Measurements from ENCODE around the gene MAPK11. TPM values are rescaled to one million over a fixed set of nuclear protein-coding genes. Genes with fewer than 3 reads are reported as not detected.

The MAPK11 gene
- polyA plus RNA-seq, 3 donors: 0.81 TPM; not detected in 2

DNA sequence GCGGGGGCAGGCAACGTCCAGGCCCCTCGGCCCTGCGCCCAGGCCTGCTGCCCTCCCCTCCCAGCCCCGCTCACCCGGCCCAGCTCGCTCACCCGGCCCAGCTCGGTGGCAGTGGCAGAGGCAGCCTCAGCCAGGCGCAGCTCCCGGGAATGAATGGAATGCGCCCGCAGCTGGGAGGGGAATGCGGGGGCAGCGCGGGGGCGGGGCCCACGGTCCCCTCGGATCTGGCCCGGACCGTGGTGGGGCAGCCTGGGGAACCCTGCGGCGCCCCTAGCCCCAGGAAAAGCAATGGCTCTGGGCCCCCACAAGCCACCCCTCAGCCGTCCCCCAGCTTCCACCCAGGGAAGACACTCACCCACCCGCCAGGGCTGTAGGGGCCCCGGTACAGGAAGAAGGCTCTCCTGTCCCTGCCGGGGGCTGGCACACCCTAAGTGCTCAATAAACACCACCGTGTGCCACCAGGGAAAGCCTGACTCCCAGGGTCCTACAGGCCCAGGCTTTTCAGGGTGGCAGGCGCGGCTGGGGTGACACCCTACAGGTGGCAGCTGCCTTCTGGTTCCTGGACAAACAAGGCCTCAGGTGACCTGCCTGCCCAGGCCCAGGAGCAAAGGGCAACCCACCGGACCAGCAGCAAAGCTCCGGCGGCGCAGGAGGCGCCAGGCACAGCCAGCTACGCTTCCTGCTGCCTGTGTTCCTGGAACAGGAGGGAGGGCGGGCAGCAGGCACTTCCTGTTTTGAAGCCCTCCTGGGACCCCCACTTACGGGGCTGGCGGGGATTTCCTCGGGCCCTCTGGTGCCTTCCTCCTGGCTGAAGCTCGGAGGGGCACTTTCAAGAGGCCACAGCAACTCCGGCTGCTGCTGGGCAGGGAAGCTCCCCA is 23.5 kb upstream of the MAPK11 start:
- Histone ChIP-seq H3K9ac (ENCODE audit: insufficient read depth, low read length, poor library complexity, severe bottlenecking) (peak overlapping the region; percentile 32), H3K79me2 (ENCODE audit: insufficient read depth, low read length) (peaks cover 100% of the 10 kb centered on the region), H3K36me3 (replicated peaks in 1 of 2; ENCODE audit: control insufficient read depth in 1 of 2, insufficient read depth in 2 of 2, low read length in 2 of 2) (peaks cover 49 to 51% of the 10 kb centered on the region in 2 donors), H3K4me2 (replicated peaks; ENCODE audit: extremely low read depth, low read length, poor library complexity, severe bottlenecking) (peak overlapping the region; percentile 55), H3K27me3 (ENCODE audit: control insufficient read depth in 2 of 2, insufficient read depth in 2 of 2, low read length in 2 of 2) (no peaks in the 10 kb centered on the region), H3K27ac (ENCODE audit: low read depth in 1 of 2, low read length in 2 of 2) (no peak overlapping the region), H3K4me3 (replicated peaks in 1 of 3; ENCODE audit: low read depth in 2 of 3, low read length in 3 of 3) (peak overlapping the region in 2 of 3 experiments; percentile 1 to 54), H4K20me1 (ENCODE audit: insufficient read depth, low read length) (peaks cover 100% of the 10 kb centered on the region), H3K4me1 (ENCODE audit: control insufficient read depth in 1 of 2, insufficient read depth in 2 of 2, low read length in 2 of 2) (peaks cover 38 to 60% of the 10 kb centered on the region in 2 donors), H3K9me3 (replicated peaks in 1 of 2; ENCODE audit: control insufficient read depth in 1 of 2, insufficient read depth in 1 of 2, low read length in 2 of 2) (no peaks in the 10 kb centered on the region), H2AFZ (ENCODE audit: insufficient read depth, low read depth, low read length, poor library complexity, severe bottlenecking) (no peak overlapping the region)
- Mint-ChIP-seq H3K36me3 (peaks cover 44 to 76% of the 10 kb centered on the region in 2 donors), H3K27me3 (ENCODE audit: low read depth in 3 of 3) (peaks cover 0 to 2% (median 0%) of the 10 kb centered on the region in 3 donors), H3K27ac (peak overlapping the region in 1 of 7 donors; percentile 41), H3K9me3 (no peaks in the 10 kb centered on the region), H3K4me1 (peaks cover 52% of the 10 kb centered on the region), H3K4me3 (peak overlapping the region; percentile 63)
- no peak for DNase-seq
- TF ChIP-seq, protein P1, sequence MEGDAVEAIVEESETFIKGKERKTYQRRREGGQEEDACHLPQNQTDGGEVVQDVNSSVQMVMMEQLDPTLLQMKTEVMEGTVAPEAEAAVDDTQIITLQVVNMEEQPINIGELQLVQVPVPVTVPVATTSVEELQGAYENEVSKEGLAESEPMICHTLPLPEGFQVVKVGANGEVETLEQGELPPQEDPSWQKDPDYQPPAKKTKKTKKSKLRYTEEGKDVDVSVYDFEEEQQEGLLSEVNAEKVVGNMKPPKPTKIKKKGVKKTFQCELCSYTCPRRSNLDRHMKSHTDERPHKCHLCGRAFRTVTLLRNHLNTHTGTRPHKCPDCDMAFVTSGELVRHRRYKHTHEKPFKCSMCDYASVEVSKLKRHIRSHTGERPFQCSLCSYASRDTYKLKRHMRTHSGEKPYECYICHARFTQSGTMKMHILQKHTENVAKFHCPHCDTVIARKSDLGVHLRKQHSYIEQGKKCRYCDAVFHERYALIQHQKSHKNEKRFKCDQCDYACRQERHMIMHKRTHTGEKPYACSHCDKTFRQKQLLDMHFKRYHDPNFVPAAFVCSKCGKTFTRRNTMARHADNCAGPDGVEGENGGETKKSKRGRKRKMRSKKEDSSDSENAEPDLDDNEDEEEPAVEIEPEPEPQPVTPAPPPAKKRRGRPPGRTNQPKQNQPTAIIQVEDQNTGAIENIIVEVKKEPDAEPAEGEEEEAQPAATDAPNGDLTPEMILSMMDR (IDR thresholded peaks at IDR 0.05): no peak
- 11% methylated on average over 29 of the region's 42 CpGs for WGBS (ENCODE audit: insufficient coverage)
- intact Hi-C loops (cut with micrococcal nuclease): loop anchor here (5.0 kb wide), 1 partner anchor 34 kb away; the partner anchor contains the start of gene DENND6B (in 2 of the 2)

DNA sequence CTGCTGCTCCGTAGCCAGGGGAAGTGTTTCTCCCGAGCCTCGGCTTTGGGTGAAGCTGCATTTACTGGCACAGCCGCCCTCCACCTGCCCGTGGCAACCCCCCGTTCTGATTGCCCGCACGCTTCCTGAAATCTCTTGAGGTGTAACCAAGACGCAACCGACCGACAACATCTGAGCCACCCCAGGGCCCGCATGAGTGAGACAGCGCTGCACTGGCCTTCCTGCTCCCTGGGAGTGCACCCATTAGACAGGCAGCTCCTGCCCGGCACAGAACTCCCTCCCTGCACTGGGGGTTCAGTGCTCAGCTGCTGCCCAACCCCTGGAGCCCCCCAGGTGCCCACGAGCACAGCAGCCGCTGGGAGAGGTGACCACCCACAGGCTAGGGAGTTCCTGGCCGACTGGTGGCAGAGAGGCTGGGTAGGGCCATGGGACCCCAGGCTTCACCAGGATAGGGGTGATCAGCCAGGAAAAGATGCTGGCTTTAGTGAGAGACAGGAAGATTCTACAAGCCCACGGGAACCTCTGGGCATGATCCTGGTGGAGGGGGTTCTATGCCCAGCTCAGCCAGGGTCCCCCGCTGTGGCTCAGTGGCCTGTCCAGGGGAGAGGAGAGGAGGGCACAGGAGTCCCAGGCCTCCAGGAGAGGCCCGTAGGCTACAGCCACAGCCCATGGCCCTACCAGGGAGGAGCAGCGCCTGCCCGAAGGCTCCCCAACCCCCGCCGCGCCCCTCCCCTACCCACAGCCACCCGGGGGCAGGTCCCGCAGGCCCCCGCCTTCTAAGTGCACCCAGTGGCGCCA is 22.7 kb upstream of the MAPK11 start:
- peaks cover 57 to 60% of the 10 kb centered on the region in 2 donors for H3K36me3 ChIP-seq (replicated peaks in 1 of 2; ENCODE audit: control insufficient read depth in 1 of 2, insufficient read depth in 2 of 2, low read length in 2 of 2)
- peaks cover 44% of the 10 kb centered on the region for H3K4me1 Mint-ChIP-seq
- H3K27me3 Mint-ChIP-seq (ENCODE audit: low read depth in 3 of 3): peaks cover 0 to 2% (median 0%) of the 10 kb centered on the region in 3 donors
- no peaks in the 10 kb centered on the region for H3K9me3 ChIP-seq (replicated peaks in 1 of 2; ENCODE audit: control insufficient read depth in 1 of 2, insufficient read depth in 1 of 2, low read length in 2 of 2)
- H3K4me2 ChIP-seq (replicated peaks; ENCODE audit: extremely low read depth, low read length, poor library complexity, severe bottlenecking): peak overlapping the region; percentile 55
- H3K4me3 ChIP-seq (replicated peaks in 1 of 3; ENCODE audit: low read depth in 2 of 3, low read length in 3 of 3): peak overlapping the region in 1 of 3 experiments; percentile 54
- H3K27me3 ChIP-seq (ENCODE audit: control insufficient read depth in 2 of 2, insufficient read depth in 2 of 2, low read length in 2 of 2): no peaks in the 10 kb centered on the region
- no peaks in the 10 kb centered on the region for H3K9me3 Mint-ChIP-seq
- H4K20me1 ChIP-seq (ENCODE audit: insufficient read depth, low read length): peaks cover 100% of the 10 kb centered on the region
- H3K27ac Mint-ChIP-seq: peak overlapping the region; percentile 20 to 81 (median 73)
- intact Hi-C loops (cut with micrococcal nuclease): loop anchor here (1.0 to 5.0 kb wide), 2 partner anchors 8 to 34 kb away; partner anchors contain the start of gene DENND6B (in 2 of the 2)
- peaks cover 100% of the 10 kb centered on the region for H3K79me2 ChIP-seq (ENCODE audit: insufficient read depth, low read length)
- peak overlapping the region; percentile 32 for H3K9ac ChIP-seq (ENCODE audit: insufficient read depth, low read length, poor library complexity, severe bottlenecking)
- H3K4me3 Mint-ChIP-seq: peak overlapping the region; percentile 42 to 62
- WGBS (ENCODE audit: insufficient coverage): 18% methylated on average over 25 of the region's 29 CpGs
- H2AFZ ChIP-seq (ENCODE audit: insufficient read depth, low read depth, low read length, poor library complexity, severe bottlenecking): no peak overlapping the region
- peaks cover 32 to 52% of the 10 kb centered on the region in 2 donors for H3K4me1 ChIP-seq (ENCODE audit: control insufficient read depth in 1 of 2, insufficient read depth in 2 of 2, low read length in 2 of 2)
- H3K36me3 Mint-ChIP-seq: peaks cover 51 to 81% of the 10 kb centered on the region in 2 donors
- DNase-seq: no peak
- H3K27ac ChIP-seq (ENCODE audit: low read depth in 1 of 2, low read length in 2 of 2): peak overlapping the region; percentile 8 to 49
- TF ChIP-seq, protein P1 (IDR thresholded peaks at IDR 0.05): no peak

Data from CD14-positive monocyte (primary cell).